NOMO-1 treated with DMSO at 0.1 percent for 48 hours (cell line): ENCODE data around the gene HEPHL1.
"Not testable (repeated sequence)": the region's sequence is repeated elsewhere in the genome, so short reads cannot be mapped to it uniquely, and the experiment has no call there.

Source experiments
- DNase-seq: peaks from one replicate; lab custom pipeline; 2025; ENCODE audit not compliant: unreplicated experiment; lab: John Stamatoyannopoulos, UW

The HEPHL1 gene

GRCh38 chr11:94084164-94084563 is 63.0 kb downstream of the HEPHL1 start:
- DNase-seq: no peak

DNA sequence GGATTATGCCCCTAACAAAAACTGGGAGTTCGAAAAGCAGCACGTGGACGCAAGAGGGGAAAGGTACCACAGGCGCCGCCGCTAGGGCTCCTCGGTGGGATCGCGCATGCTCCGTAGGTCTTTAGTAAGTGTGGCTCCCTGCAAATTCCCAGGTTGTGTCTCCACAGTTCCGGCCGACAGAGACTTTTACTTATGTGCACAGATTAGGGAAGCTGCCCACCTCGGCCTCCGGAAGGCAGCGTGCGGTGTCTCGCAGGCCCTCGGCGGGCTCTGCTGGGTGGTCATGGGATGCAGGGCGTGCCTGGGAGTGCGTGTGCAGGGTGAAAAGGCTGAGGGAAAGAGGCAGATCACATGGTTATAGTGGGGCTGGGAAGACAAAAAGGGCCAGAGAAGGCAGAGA is 67.8 kb downstream of the HEPHL1 start:
- DNase-seq: no peak

- DNase-seq: no peak
Observed at GRCh38 chr11:94089341-94089740, 68.2 kb downstream of the HEPHL1 start.

GRCh38 chr11:94090401-94090800 is 69.2 kb downstream of the HEPHL1 start:
- DNase-seq: no peak

- DNase-seq: no peak
Observed at GRCh38 chr11:94091091-94091490, 69.9 kb downstream of the HEPHL1 start.

DNA sequence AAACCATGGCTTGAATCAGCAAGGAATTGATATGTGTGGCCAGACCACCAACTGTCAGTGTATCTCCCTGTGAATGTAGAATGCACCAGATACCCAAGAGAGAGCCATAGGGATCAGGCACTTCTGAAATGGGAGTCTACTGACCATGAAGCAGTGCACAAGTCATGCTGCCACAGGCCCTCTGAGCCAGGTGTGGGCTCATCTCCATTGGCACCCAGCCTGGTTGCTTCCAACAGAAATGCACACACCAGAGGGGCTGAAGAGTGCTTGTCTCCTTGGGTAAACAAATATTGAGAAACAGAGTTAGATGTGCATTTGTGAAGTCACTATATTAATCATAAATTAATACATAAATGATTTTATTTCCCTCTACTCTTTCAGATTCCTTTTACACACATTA is 79.1 kb downstream of the HEPHL1 start:
- no peak for DNase-seq

GRCh38 chr11:94103471-94103870 is 82.3 kb downstream of the HEPHL1 start:
- DNase-seq: no peak

GRCh38 chr11:94104734-94105133 is 83.6 kb downstream of the HEPHL1 start:
- DNase-seq: no peak

GRCh38 chr11:94106716-94107115 is 85.6 kb downstream of the HEPHL1 start:
- DNase-seq: no peak

DNA sequence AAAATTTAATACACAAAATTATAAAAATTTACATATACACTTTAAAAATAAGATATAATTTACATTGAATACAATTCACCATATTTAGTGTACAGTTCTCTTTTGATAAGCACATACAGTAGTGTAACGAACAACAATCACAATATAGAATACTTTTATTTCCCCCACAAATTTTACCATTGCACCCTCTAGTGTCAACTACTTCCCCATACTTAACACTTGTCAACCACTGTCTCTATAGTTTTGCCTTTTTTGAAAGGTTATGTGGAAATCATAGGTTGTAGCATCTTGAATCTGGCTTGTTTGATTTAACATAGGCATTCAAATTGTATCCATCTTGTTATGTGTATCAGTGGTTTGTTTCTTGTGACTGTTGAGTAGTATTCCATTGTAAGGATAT is 86.2 kb downstream of the HEPHL1 start:
- no peak for DNase-seq

DNA sequence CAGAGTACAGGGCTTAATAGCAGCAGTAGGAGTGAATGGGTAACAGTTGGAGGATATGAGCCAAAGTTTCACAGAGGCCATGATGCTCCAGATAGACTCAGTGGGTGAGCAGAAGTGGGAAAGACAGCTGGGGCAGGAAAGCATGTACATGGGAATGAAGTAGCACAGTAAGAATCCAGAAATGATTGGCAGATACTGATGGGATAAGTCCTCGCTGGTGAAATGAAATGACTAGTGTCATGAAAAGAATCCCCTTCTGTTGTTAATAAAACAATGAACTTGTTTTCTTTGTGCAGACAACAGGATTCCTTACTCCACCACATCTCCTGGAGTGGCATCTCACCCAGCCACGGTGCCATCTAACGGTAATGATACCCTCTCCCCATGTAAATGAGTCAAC is 90.1 kb downstream of the HEPHL1 start:
- DNase-seq: no peak

- DNase-seq: no peak
Observed at GRCh38 chr11:94111660-94112059, 90.5 kb downstream of the HEPHL1 start.

- DNase-seq: no peak
Observed at GRCh38 chr11:94112206-94112953, 91.2 kb downstream of the HEPHL1 start.

- no peak for DNase-seq
Observed at GRCh38 chr11:94117197-94117574, 96.0 kb downstream of the HEPHL1 start.

- DNase-seq: no peak
Observed at GRCh38 chr11:94117871-94118270, 96.7 kb downstream of the HEPHL1 start.

DNA sequence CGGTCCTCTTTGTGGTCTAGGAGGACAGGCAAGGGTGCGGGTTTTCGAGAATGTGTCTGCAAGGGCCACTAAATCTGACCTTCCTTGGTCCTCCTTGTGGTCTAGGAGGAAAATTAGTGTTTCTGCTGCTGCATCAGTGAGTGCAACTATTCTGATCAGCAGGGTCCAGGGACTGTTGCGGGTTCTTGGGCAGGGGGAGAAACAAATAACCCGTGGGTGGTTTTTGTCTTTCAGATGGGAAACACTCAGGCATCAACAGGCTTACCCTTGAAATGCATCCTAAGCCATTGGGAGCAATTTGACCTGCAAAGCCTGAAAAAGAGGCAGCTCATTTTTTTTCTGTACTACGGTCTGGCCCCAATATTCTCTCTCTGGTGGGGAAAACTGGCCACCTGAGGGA is 98.5 kb downstream of the HEPHL1 start:
- not testable (repeated sequence) for DNase-seq

- DNase-seq: not testable (repeated sequence)
Observed at GRCh38 chr11:94120516-94120915, 99.4 kb downstream of the HEPHL1 start.

DNA sequence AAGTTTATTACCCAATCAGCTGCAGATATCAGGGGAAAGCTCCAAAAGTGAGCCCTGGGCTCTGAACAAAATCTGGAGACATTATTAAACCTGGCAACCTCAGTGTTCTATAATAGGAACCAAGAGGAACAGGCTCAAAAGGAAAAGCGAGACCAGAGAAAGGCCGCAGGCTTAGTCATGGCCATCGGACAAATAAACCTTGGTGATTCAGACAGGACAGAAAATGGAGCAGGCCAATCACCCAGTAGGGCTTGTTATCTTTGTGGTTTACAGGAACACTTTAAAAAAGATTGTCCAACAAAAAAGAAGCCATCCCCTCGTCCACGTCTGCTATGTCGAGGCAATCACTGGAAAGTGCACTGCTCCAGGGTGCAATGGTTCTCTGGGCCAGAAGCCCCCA is 99.8 kb downstream of the HEPHL1 start:
- no peak for DNase-seq

GRCh38 chr11:94125407-94126115 is 104.4 kb downstream of the HEPHL1 start:
- DNase-seq: no peak

DNA sequence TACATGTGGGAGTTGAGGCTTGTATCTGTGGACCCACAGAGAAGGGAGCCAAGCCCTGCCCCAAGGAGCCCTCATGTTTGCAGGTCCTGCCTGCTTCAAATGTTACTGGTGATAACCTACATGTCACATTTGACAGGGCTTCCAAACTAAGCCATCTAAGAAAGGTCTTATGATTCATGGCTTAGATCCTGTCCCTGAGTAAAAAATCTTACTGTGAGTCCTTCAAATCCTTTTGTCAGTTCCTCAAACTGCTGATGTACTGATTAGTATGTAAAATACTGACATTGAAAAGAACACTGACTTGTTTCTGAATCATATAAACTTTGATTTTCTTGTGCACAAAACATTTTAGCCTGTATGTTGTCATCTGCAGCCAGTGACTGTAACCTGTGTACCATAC is 106.5 kb downstream of the HEPHL1 start:
- no peak for DNase-seq

- DNase-seq: peak; percentile 44
Observed at GRCh38 chr11:94128291-94128745, 107.2 kb downstream of the HEPHL1 start.

DNA sequence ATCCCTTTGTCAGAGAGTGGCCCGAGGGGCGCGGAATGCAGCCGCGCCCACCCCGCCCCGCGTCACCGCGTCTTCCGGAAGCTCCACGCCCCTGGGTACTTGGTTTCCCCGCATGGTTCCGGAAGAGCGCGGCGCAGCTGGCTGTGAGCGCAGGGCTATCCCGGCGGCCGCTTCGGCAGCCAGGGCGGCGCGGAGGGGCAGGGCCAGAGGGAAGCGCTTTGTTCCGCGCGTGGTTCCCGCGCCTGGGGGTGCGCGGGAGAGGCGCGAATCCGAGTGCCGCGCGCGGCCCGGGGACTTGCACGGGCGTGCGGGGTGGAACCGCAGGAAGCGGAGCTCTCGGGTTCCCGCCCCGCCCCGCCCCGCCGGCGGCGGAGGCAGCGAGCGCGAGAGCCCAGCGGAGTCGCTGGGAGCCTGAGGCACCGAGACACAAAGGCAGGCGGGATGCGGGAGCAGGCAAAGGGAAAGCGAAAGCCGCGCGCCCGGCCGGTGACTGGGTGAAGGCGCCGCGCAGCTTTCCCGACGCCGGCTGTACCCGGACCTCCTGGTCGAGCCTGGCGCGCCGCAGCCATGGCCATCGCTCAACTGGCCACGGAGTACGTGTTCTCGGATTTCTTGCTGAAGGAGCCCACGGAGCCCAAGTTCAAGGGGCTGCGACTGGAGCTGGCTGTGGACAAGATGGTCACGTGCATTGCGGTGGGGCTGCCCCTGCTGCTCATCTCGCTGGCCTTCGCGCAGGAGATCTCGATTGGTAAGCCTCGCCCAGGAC is 107.8 kb downstream of the HEPHL1 start, which contains the start of gene PANX1:
Gene PANX1, plus strand, starts transcription at position 96 of the 766 bp plus-strand sequence. Its CDS starts 472 bp downstream, at position 568.
- DNase-seq: peak; percentile 76
